SU-DHL-6 (cell line): Measurements from ENCODE around the gene RFC3.

ENCODE experiments used
- H2AFZ ChIP-seq: fragments of 200-600 bp; sonication (generic); 2 replicates; pipeline ENCODE4 v1.6.1; 2014; ENCODE audit warnings: low read depth, mild to moderate bottlenecking, moderate library complexity, mixed read lengths, antibody characterized with exemption, low read length; ENCODE audit not compliant: severe bottlenecking
- H3F3A ChIP-seq: fragments of 200-600 bp; shearing (Covaris generic); 2 replicates; pipeline ENCODE4 v1.6.0; 2016; ENCODE audit warnings: antibody characterized with exemption, mild to moderate bottlenecking; ENCODE audit not compliant: insufficient read depth
- H3K27ac ChIP-seq: fragments of 200-600 bp; sonication (generic); 2 replicates; pipeline ENCODE4 v1.5.1; 2016; ENCODE audit warnings: low read depth, mild to moderate bottlenecking, low read length, moderate library complexity, mixed read lengths
- H3K27me3 ChIP-seq: fragments of 200-600 bp; sonication (generic), shearing (Covaris generic); 2 replicates; pipeline ENCODE4 v1.6.0; 2014; ENCODE audit warnings: mild to moderate bottlenecking, low read length
- H3K36me3 ChIP-seq: fragments of 200-600 bp; sonication (generic); 2 replicates; pipeline ENCODE4 v1.6.1; 2014; ENCODE audit warnings: mild to moderate bottlenecking, low read length, mixed read lengths
- H3K4me2 ChIP-seq: fragments of 300-600, 200-600 bp; shearing (Covaris generic), sonication (generic); 2 replicates; pipeline ENCODE4 v1.6.0; 2014; ENCODE audit warnings: low read length, low read depth, mild to moderate bottlenecking; ENCODE audit not compliant: poor library complexity, severe bottlenecking
- H3K4me3 ChIP-seq: fragments of 200-600 bp; sonication (generic); 2 replicates; pipeline ENCODE4 v1.5.1; 2014; ENCODE audit warnings: antibody characterized with exemption, low read length, mild to moderate bottlenecking, mixed read lengths; ENCODE audit not compliant: insufficient read depth, poor library complexity, severe bottlenecking
- H3K79me2 ChIP-seq: fragments of 200-600 bp; sonication (generic); 2 replicates; pipeline ENCODE4 v1.6.1; 2014; ENCODE audit warnings: mild to moderate bottlenecking, low read length, moderate library complexity; ENCODE audit not compliant: insufficient read depth
- H3K9ac ChIP-seq: fragments of 200-600 bp; sonication (generic); 2 replicates; pipeline ENCODE4 v1.7.0; 2014; ENCODE audit warnings: mild to moderate bottlenecking, low read length
- H3K9me2 ChIP-seq: fragments of 200-600 bp; sonication (generic); replicated peaks from 2 replicates; pipeline ENCODE4 v1.6.1; 2014; ENCODE audit warnings: low read length; ENCODE audit not compliant: insufficient read depth
- H3K9me3 ChIP-seq: fragments of 200-600 bp; sonication (generic); 2 replicates; pipeline ENCODE4 v1.6.1; 2014; ENCODE audit warnings: low read length, mixed read lengths; ENCODE audit not compliant: insufficient read depth
- H4K20me1 ChIP-seq: fragments of 200-600 bp; sonication (generic); 2 replicates; pipeline ENCODE4 v1.6.1; 2014; ENCODE audit warnings: low read depth, mild to moderate bottlenecking, antibody characterized with exemption, low read length, moderate library complexity, mixed read lengths
- CTCF ChIP-seq: fragments of 200-600 bp; sonication (generic); IDR thresholded peaks from one replicate; pipeline ENCODE4 v1.5.1; 2017; ENCODE audit warnings: antibody characterized with exemption, mild to moderate bottlenecking, low read length, moderate library complexity; ENCODE audit not compliant: insufficient read depth, poor library complexity, severe bottlenecking
- EZH2phosphoT487 ChIP-seq: fragments of 200-600 bp; sonication (generic), shearing (Covaris generic); conservative IDR thresholded peaks from 2 replicates; pipeline ENCODE4 v1.6.1; 2018; ENCODE audit warnings: mild to moderate bottlenecking, antibody characterized with exemption, low read length, moderate library complexity, mixed read lengths

The RFC3 gene

GRCh38 chr13:33863188-33863789 is 45.3 kb downstream of the RFC3 start:
- Histone ChIP-seq H3K27me3 (no peaks in the 10 kb centered on the region), H3K9me3 (no peaks in the 10 kb centered on the region), H3K4me3 (no peak overlapping the region), H3K36me3 (0 out of 2 replicates have a peak, but pooled peaks cover 5% of the 10 kb centered on the region), H3K27ac (no peak overlapping the region), H3K9me2 (no peaks in the 10 kb centered on the region), H4K20me1 (no peaks in the 10 kb centered on the region), H3K4me2 (no peak overlapping the region), H3F3A (peaks cover 2% of the 10 kb centered on the region; the same call in 1 of the 2 replicates), H2AFZ (no peak overlapping the region), H3K9ac (no peak overlapping the region), H3K79me2 (no peaks in the 10 kb centered on the region)
- no peak for TF ChIP-seq CTCF
- no peak for TF ChIP-seq EZH2phosphoT487

- 0 out of 2 replicates have a peak, but pooled peaks cover 5% of the 10 kb centered on the region for H3K36me3 ChIP-seq
- H3K9me2 ChIP-seq = no peaks in the 10 kb centered on the region
- H3K9me3 ChIP-seq = no peaks in the 10 kb centered on the region
- no peak overlapping the region for H3K9ac ChIP-seq
- no peak overlapping the region for H2AFZ ChIP-seq
- peak overlapping the region; percentile 25 for H3K4me2 ChIP-seq
- no peaks in the 10 kb centered on the region for H3K27me3 ChIP-seq
- no peak overlapping the region for H3K4me3 ChIP-seq
- no peaks in the 10 kb centered on the region; the same call in 1 of the 2 replicates for H3F3A ChIP-seq
- H4K20me1 ChIP-seq = no peaks in the 10 kb centered on the region
- peak overlapping the region; percentile 46 for H3K27ac ChIP-seq
- TF ChIP-seq EZH2phosphoT487 (no peak), CTCF (no peak)
- no peaks in the 10 kb centered on the region for H3K79me2 ChIP-seq
Observed at GRCh38 chr13:33865945-33866344, 48.0 kb downstream of the RFC3 start.

- Histone ChIP-seq H2AFZ (no peak overlapping the region), H3K4me2 (no peak overlapping the region), H3K9me3 (no peaks in the 10 kb centered on the region), H3K79me2 (no peaks in the 10 kb centered on the region), H3K9me2 (no peaks in the 10 kb centered on the region), H3K27me3 (no peaks in the 10 kb centered on the region), H3K9ac (no peak overlapping the region), H4K20me1 (no peaks in the 10 kb centered on the region), H3F3A (no peaks in the 10 kb centered on the region; the same call in 1 of the 2 replicates), H3K27ac (no peak overlapping the region), H3K36me3 (0 out of 2 replicates have a peak, but pooled peaks cover 5% of the 10 kb centered on the region), H3K4me3 (no peak overlapping the region)
- TF ChIP-seq EZH2phosphoT487 (no peak), CTCF (no peak)
Observed at GRCh38 chr13:33867472-33867871, 49.5 kb downstream of the RFC3 start.
